GM23338 (cell line): ENCODE results near the gene NDUFS7. TPM values are rescaled to one million over a fixed set of nuclear protein-coding genes. Genes with fewer than 3 reads are reported as not detected.
A peak's percentile ranks its signal among the peaks of the same experiment; 100 is the strongest.

Experiments
- ATAC-seq: fragments of 200-7000 bp; cut with Tn5 transposase; 3 replicates; pipeline ENCODE4 v1.9.1; 2020
- DNase-seq: peaks from one replicate; pipeline ENCODE4 v3.0.0-alpha.2; 2015; ENCODE audit warnings: low spot score
- H2AFZ ChIP-seq: fragments of 200-600 bp; sonication (generic); 2 replicates; pipeline ENCODE4 v1.8.0; 2016; ENCODE audit warnings: antibody characterized with exemption, mild to moderate bottlenecking, moderate library complexity
- H3F3A ChIP-seq: fragments of 200-600 bp; sonication (generic); replicated peaks from 2 replicates; pipeline ENCODE4 v1.8.0; 2017; ENCODE audit warnings: antibody characterized with exemption, mixed run types, low read depth
- H3K27ac ChIP-seq: fragments of 200-600 bp; sonication (generic); 2 replicates; pipeline ENCODE4 v1.6.1; 2016; ENCODE audit warnings: low read depth
- H3K27me3 ChIP-seq: fragments of 200-600 bp; sonication (generic); 2 replicates; pipeline ENCODE4 v1.8.0; 2016; ENCODE audit warnings: mild to moderate bottlenecking, mixed run types, moderate library complexity; ENCODE audit not compliant: insufficient read depth
- H3K36me3 ChIP-seq: fragments of 200-600 bp; sonication (generic); 2 replicates; pipeline ENCODE4 v1.8.0; 2016; ENCODE audit warnings: mild to moderate bottlenecking; ENCODE audit not compliant: insufficient read depth
- H3K4me1 ChIP-seq: fragments of 200-600 bp; sonication (generic); 2 replicates; pipeline ENCODE4 v1.8.0; 2016; ENCODE audit warnings: mild to moderate bottlenecking, moderate library complexity; ENCODE audit not compliant: insufficient read depth
- H3K4me2 ChIP-seq: fragments of 200-600 bp; sonication (generic); 2 replicates; pipeline ENCODE4 v1.7.1; 2017; ENCODE audit warnings: mixed run types
- H3K4me3 ChIP-seq: fragments of 200-600 bp; sonication (generic); 2 replicates; pipeline ENCODE4 v1.6.1; 2016; ENCODE audit warnings: mixed run types
- H3K79me2 ChIP-seq: fragments of 200-600 bp; sonication (generic); replicated peaks from 2 replicates; pipeline ENCODE4 v1.8.0; 2017; ENCODE audit warnings: mild to moderate bottlenecking; ENCODE audit not compliant: insufficient read depth
- H3K9me2 ChIP-seq: fragments of 200-600 bp; sonication (generic); 2 replicates; pipeline ENCODE4 v1.8.0; 2017; ENCODE audit not compliant: insufficient read depth
- H4K20me1 ChIP-seq: fragments of 200-600 bp; sonication (generic); replicated peaks from 2 replicates; pipeline ENCODE4 v1.8.0; 2017; ENCODE audit warnings: mild to moderate bottlenecking; ENCODE audit not compliant: insufficient read depth
- H3K27ac Mint-ChIP-seq: 2 replicates; pipeline ENCODE4 v1.8.0; 2020; ENCODE audit warnings: inconsistent platforms, mild to moderate bottlenecking, moderate library complexity, mixed read lengths
- H3K27me3 Mint-ChIP-seq: 3 replicates; pipeline ENCODE4 v1.8.0; 2022; ENCODE audit warnings: low read depth, mild to moderate bottlenecking, moderate library complexity, mixed read lengths, inconsistent platforms; ENCODE audit not compliant: insufficient read depth, poor library complexity
- H3K36me3 Mint-ChIP-seq: 3 replicates; pipeline ENCODE4 v1.8.0; 2021; ENCODE audit warnings: low read depth, mild to moderate bottlenecking, inconsistent platforms, moderate library complexity, mixed read lengths
- H3K4me1 Mint-ChIP-seq: 3 replicates; pipeline ENCODE4 v1.8.0; 2020; ENCODE audit warnings: mild to moderate bottlenecking, inconsistent platforms, mixed read lengths
- H3K4me3 Mint-ChIP-seq: 3 replicates; pipeline ENCODE4 v1.8.0; 2021; ENCODE audit warnings: moderate library complexity, mild to moderate bottlenecking, inconsistent platforms, mixed read lengths
- H3K9me3 Mint-ChIP-seq: 3 replicates; pipeline ENCODE4 v1.8.0; 2020; ENCODE audit warnings: moderate library complexity, mild to moderate bottlenecking, inconsistent platforms, mixed read lengths
- CREB1 ChIP-seq: fragments of 250-450 bp; sonication (Bioruptor Pico); IDR thresholded peaks from 2 replicates; pipeline ENCODE4 v1.5.0; 2020; ENCODE audit warnings: low read depth, mild to moderate bottlenecking, moderate library complexity
- ETS1 ChIP-seq: IDR thresholded peaks from 2 replicates; pipeline ENCODE4 v1.6.1; 2016; ENCODE audit warnings: antibody characterized with exemption
- EZH2phosphoT487 ChIP-seq: fragments of 200-600 bp; sonication (generic); IDR thresholded peaks from one replicate; pipeline ENCODE4 v1.8.1; 2018; ENCODE audit warnings: antibody characterized with exemption; ENCODE audit not compliant: unreplicated experiment
- JUNB ChIP-seq: IDR thresholded peaks from one replicate; pipeline ENCODE4 v1.6.1; 2016; ENCODE audit warnings: antibody characterized with exemption; ENCODE audit not compliant: unreplicated experiment
- NANOG ChIP-seq: IDR thresholded peaks from 2 replicates; pipeline ENCODE4 v1.6.1; 2016; ENCODE audit warnings: antibody characterized with exemption, borderline replicate concordance
- POLR2AphosphoS5 ChIP-seq: IDR thresholded peaks from 2 replicates; pipeline ENCODE4 v1.6.1; 2016; ENCODE audit warnings: antibody characterized with exemption, low read depth
- REST ChIP-seq: IDR thresholded peaks from one replicate; pipeline ENCODE4 v1.6.1; 2018; ENCODE audit warnings: antibody characterized with exemption; ENCODE audit not compliant: unreplicated experiment
- STAT1 ChIP-seq: IDR thresholded peaks from one replicate; pipeline ENCODE4 v1.6.1; 2016; ENCODE audit warnings: antibody characterized with exemption; ENCODE audit not compliant: unreplicated experiment
- ZNF114 ChIP-seq: fragments of 250-450 bp; sonication (Bioruptor Pico); IDR thresholded peaks from 2 replicates; pipeline ENCODE4 v1.5.0; 2020; ENCODE audit warnings: mild to moderate bottlenecking, moderate library complexity
- polyA plus RNA-seq: library from polyadenylated mRNA; unstranded; fragments of >200 nt; fragmentation: Nextera tagmentation; extraction: Ambion mirVana; gene quantifications from 2 replicates; pipeline ENCODE4 v1.2.1, GENCODE V29; 2016
- total RNA-seq: library from RNA; depleted of rRNA; stranded (reverse); fragments of >200 nt; shearing (Covaris generic); gene quantifications from 2 replicates; pipeline ENCODE4 v1.2.3, GENCODE V29; 2014

Gene NDUFS7
- total and polyA plus RNA-seq, 2 experiments from 2014 or later, result 132 to 203 TPM

- TF ChIP-seq REST (no peak), ETS1 (no peak), STAT1 (no peak), NANOG (no peak)
Observed at GRCh38 chr19:1428738-1429391, 45.2 kb downstream of the NDUFS7 start (continued).

- no peak for ATAC-seq
- Histone ChIP-seq H3F3A (peaks cover 48% of the 10 kb centered on the region), H2AFZ (no peak overlapping the region), H3K9me2 (no peaks in the 10 kb centered on the region), H4K20me1 (peaks cover 26% of the 10 kb centered on the region), H3K36me3 (peaks cover 38% of the 10 kb centered on the region), H3K79me2 (peaks cover 38% of the 10 kb centered on the region), H3K4me2 (no peak overlapping the region), H3K4me3 (no peak overlapping the region), H3K27ac (no peak overlapping the region), H3K4me1 (no peaks in the 10 kb centered on the region), H3K27me3 (no peaks in the 10 kb centered on the region)
- 0 out of 2 replicates have a peak, but pooled peaks have one; percentile 13 for TF ChIP-seq POLR2AphosphoS5
- TF ChIP-seq JUNB, result no peak
- peaks cover 60% of the 10 kb centered on the region for H3K36me3 Mint-ChIP-seq
- H3K4me1 Mint-ChIP-seq, result peaks cover 3% of the 10 kb centered on the region; the same call in 1 of the 3 replicates
- peaks cover 3% of the 10 kb centered on the region for H3K27me3 Mint-ChIP-seq
- H3K4me3 Mint-ChIP-seq, result no peak overlapping the region
- no peaks in the 10 kb centered on the region for H3K9me3 Mint-ChIP-seq
- no peak for DNase-seq
- H3K27ac Mint-ChIP-seq, result peak overlapping the region; percentile 77; the same call in 1 of the 2 replicates
Observed at GRCh38 chr19:1429750-1430149, 46.0 kb downstream of the NDUFS7 start.

- no peak; the same call in 2 of the 3 replicates for ATAC-seq
- Histone ChIP-seq H3K4me2 (no peak overlapping the region), H3K4me1 (no peaks in the 10 kb centered on the region), H4K20me1 (peaks cover 25% of the 10 kb centered on the region), H3K36me3 (peaks cover 37% of the 10 kb centered on the region), H3K27me3 (no peaks in the 10 kb centered on the region), H3K79me2 (peaks cover 33% of the 10 kb centered on the region), H2AFZ (no peak overlapping the region), H3K27ac (no peak overlapping the region), H3F3A (peaks cover 44% of the 10 kb centered on the region), H3K9me2 (no peaks in the 10 kb centered on the region), H3K4me3 (no peak overlapping the region)
- Mint-ChIP-seq H3K36me3 (peaks cover 58% of the 10 kb centered on the region), H3K4me3 (no peak overlapping the region), H3K4me1 (no peaks in the 10 kb centered on the region; the same call in 2 of the 3 replicates), H3K27ac (no peak overlapping the region), H3K9me3 (no peaks in the 10 kb centered on the region; the same call in 2 of the 3 replicates), H3K27me3 (peaks cover 4% of the 10 kb centered on the region)
- no peak for DNase-seq
- TF ChIP-seq CREB1 (CRISPR knock-in tag) (no peak), JUNB (no peak), ZNF114 (CRISPR knock-in tag) (no peak), EZH2phosphoT487 (no peak), POLR2AphosphoS5 (no peak), ETS1 (no peak)
Observed at GRCh38 chr19:1430246-1430645, 46.5 kb downstream of the NDUFS7 start.
